ENCODE data around the gene ACR. TPM values are rescaled to one million over a fixed set of nuclear protein-coding genes. Genes with fewer than 3 reads are reported as not detected.

ACR gene
- total and polyA plus RNA-seq, 10 of the 15 experiments (the other 5 are each of a cell fraction or from before 2014, with no cell fraction given), result not detected

DNA sequence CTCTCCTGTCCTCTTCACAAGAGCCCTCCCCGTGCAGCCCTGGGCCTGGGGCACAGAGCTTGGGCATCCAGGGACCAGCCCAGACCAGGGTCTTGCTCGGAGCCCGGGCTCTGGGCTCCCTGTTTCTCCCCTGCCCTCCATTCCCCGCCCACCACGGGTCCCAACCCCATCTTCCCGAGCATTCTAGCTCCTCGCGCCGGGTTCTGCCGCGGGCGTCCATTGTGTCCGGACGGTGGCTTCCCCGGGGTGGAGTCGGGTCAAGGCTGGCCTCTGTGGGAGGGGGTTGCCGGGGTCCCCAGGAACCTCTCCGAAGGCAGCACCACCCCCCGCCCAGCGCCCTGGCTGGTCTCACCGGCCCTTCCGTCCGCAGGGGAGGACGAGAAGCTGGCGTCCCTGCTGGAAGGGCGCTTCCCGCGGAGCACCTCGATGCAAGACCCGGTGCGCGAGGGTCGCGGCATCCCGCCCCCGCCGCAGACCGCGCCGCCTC is 18.1 kb upstream of the ACR start (continued):
- no peak for TF ChIP-seq LARP7 (IDR thresholded peaks at IDR 0.05)

- ChIA-PET SMC1A (ENCODE audit: uncharacterized antibody, unreplicated experiment) (no interaction called here), POLR2A (no interaction called here), CTCF (no interaction called here), RAD21 (ENCODE audit: unreplicated experiment) (no interaction called here)
- peaks cover 0 to 3% of the 10 kb centered on the region in 2 experiments; a peak in 2 of 4 replicates for H3K27me3 ChIP-seq (replicated peaks in 1 of 2; ENCODE audit: control insufficient read depth in 2 of 2, insufficient read depth in 2 of 2, low read length in 1 of 2)
- H3K9ac ChIP-seq (ENCODE audit: control insufficient read depth, insufficient read depth, low read length), result no peak overlapping the region
- WGBS (ENCODE audit: insufficient coverage, insufficient replicate concordance, low lambda C conversion rate, missing lambda C conversion rate), result 94% methylated on average over 71 of the region's 132 CpGs
- H3K4me2 ChIP-seq (ENCODE audit: control insufficient read depth, insufficient read depth), result no peak overlapping the region
- H3K9me3 ChIP-seq (replicated peaks; ENCODE audit: control insufficient read depth, insufficient read depth, low read length), result no peaks in the 10 kb centered on the region; the same call in 2 of the 3 replicates
- no peak for DNase-seq (ENCODE audit: low read depth, low spot score)
- no TSS peak for BruUV-seq (replicated peaks)
- intact Hi-C loops (cut with micrococcal nuclease; ENCODE audit: unreplicated experiment) (no loop called here), in situ Hi-C loops (cut with MboI) (no loop called here)
- no peaks in the 10 kb centered on the region for H3K36me3 ChIP-seq (ENCODE audit: control insufficient read depth in 2 of 2, insufficient read depth in 2 of 2, low read length in 1 of 2)
- H3K27ac ChIP-seq (ENCODE audit: control insufficient read depth, insufficient read depth), result no peak overlapping the region
- H3K79me2 ChIP-seq (ENCODE audit: control insufficient read depth, insufficient read depth, low read length), result no peaks in the 10 kb centered on the region
- no peak overlapping the region for H2AFZ ChIP-seq (ENCODE audit: control insufficient read depth, low read depth, low read length)
- H4K20me1 ChIP-seq (ENCODE audit: control insufficient read depth, insufficient read depth), result no peaks in the 10 kb centered on the region; the same call in 1 of the 2 replicates
- H3K4me3 ChIP-seq, result no peak overlapping the region
- ATAC-seq, result no peak
- H3K4me1 ChIP-seq (ENCODE audit: control insufficient read depth, insufficient read depth, low read length), result no peaks in the 10 kb centered on the region
- FAIRE-seq, result no peak
- TF ChIP-seq CREB1 (IDR thresholded peaks at IDR 0.05; ENCODE audit: low read depth) (no peak), SUPT20H (IDR thresholded peaks at IDR 0.05; ENCODE audit: borderline replicate concordance, control insufficient read depth, low read depth, low read length) (no peak), ZNF687 (IDR thresholded peaks at IDR 0.05) (no peak), TCF12 (IDR thresholded peaks at IDR 0.05; ENCODE audit: low read depth, low read length) (no peak), ZNF207 (IDR thresholded peaks at IDR 0.05; ENCODE audit: borderline replicate concordance) (no peak), RAD21 (IDR thresholded peaks at IDR 0.05; ENCODE audit: insufficient read depth, low read depth, low read length) (no peak), JUND (IDR thresholded peaks at IDR 0.05; ENCODE audit: low read depth, low read length) (no peak), SP1 (IDR thresholded peaks at IDR 0.05; ENCODE audit: low read depth, low read length) (no peak), NR2C1 (IDR thresholded peaks at IDR 0.05) (no peak), ZNF384 (IDR thresholded peaks at IDR 0.05; ENCODE audit: borderline replicate concordance, low read depth, low read length) (no peak), FOXM1 (IDR thresholded peaks at IDR 0.05; ENCODE audit: low read depth, low read length) (no peak), STAT3 (IDR thresholded peaks at IDR 0.05; ENCODE audit: low read depth, low read length) (no peak)
- TF ChIP-seq, protein P1, sequence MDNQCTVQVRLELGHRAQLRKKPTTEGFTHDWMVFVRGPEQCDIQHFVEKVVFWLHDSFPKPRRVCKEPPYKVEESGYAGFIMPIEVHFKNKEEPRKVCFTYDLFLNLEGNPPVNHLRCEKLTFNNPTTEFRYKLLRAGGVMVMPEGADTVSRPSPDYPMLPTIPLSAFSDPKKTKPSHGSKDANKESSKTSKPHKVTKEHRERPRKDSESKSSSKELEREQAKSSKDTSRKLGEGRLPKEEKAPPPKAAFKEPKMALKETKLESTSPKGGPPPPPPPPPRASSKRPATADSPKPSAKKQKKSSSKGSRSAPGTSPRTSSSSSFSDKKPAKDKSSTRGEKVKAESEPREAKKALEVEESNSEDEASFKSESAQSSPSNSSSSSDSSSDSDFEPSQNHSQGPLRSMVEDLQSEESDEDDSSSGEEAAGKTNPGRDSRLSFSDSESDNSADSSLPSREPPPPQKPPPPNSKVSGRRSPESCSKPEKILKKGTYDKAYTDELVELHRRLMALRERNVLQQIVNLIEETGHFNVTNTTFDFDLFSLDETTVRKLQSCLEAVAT (IDR thresholded peaks at IDR 0.05), result no peak
Measured at GRCh38 chr22:50720301-50721256, 17.4 kb upstream of the ACR start.
